Measurements from ENCODE around the gene LIFR.

The LIFR gene

GRCh38 chr5:38548064-38548759, 8.2 kb downstream of the LIFR start:
- DNase-seq (ENCODE audit: low spot score), result no peak

GRCh38 chr5:38547257-38547656, 9.2 kb downstream of the LIFR start:
- DNase-seq (ENCODE audit: low spot score), result no peak

- DNase-seq (ENCODE audit: low spot score), result no peak
Observed at GRCh38 chr5:38546691-38547146, 9.7 kb downstream of the LIFR start.

- DNase-seq (ENCODE audit: low spot score), result no peak
Observed at GRCh38 chr5:38543886-38544285, 12.6 kb downstream of the LIFR start.

- DNase-seq (ENCODE audit: low spot score), result no peak
Observed at GRCh38 chr5:38543074-38543473, 13.4 kb downstream of the LIFR start.

- DNase-seq (ENCODE audit: low spot score), result no peak
Observed at GRCh38 chr5:38541174-38541725, 15.2 kb downstream of the LIFR start.

- no peak for DNase-seq (ENCODE audit: low spot score)
Observed at GRCh38 chr5:38540314-38540713, 16.1 kb downstream of the LIFR start.

GRCh38 chr5:38538161-38538560, 18.3 kb downstream of the LIFR start:
- DNase-seq (ENCODE audit: low spot score), result no peak

- DNase-seq (ENCODE audit: low spot score), result no peak
Observed at GRCh38 chr5:38537505-38537904, 18.9 kb downstream of the LIFR start.

GRCh38 chr5:38536968-38537367, 19.5 kb downstream of the LIFR start:
- no peak for DNase-seq (ENCODE audit: low spot score)

GRCh38 chr5:38535845-38536244, 20.6 kb downstream of the LIFR start:
- no peak for DNase-seq (ENCODE audit: low spot score)

GRCh38 chr5:38535248-38535750, 21.1 kb downstream of the LIFR start:
- no peak for DNase-seq (ENCODE audit: low spot score)

- DNase-seq (ENCODE audit: low spot score), result no peak
Observed at GRCh38 chr5:38534156-38534453, 22.3 kb downstream of the LIFR start.

- no peak for DNase-seq (ENCODE audit: low spot score)
Observed at GRCh38 chr5:38533286-38534155, 22.9 kb downstream of the LIFR start.

GRCh38 chr5:38532165-38532669, 24.2 kb downstream of the LIFR start:
- DNase-seq (ENCODE audit: low spot score), result no peak

- no peak for DNase-seq (ENCODE audit: low spot score)
Observed at GRCh38 chr5:38531518-38531917, 24.9 kb downstream of the LIFR start.

- DNase-seq (ENCODE audit: low spot score), result no peak
Observed at GRCh38 chr5:38529955-38530646, 26.3 kb downstream of the LIFR start.

GRCh38 chr5:38528162-38528703, 28.2 kb downstream of the LIFR start:
- no peak for DNase-seq (ENCODE audit: low spot score)

- no peak for DNase-seq (ENCODE audit: low spot score)
Observed at GRCh38 chr5:38527475-38527874, 29.0 kb downstream of the LIFR start.

GRCh38 chr5:38524022-38524421, 32.4 kb downstream of the LIFR start:
- no peak for DNase-seq (ENCODE audit: low spot score)

- no peak for DNase-seq (ENCODE audit: low spot score)
Observed at GRCh38 chr5:38519476-38519875, 37.0 kb downstream of the LIFR start.

- no peak for DNase-seq (ENCODE audit: low spot score)
Observed at GRCh38 chr5:38518341-38518740, 38.1 kb downstream of the LIFR start.
